GM21723 (cell line): ENCODE results near the gene GPR27.

Source experiments
- ATAC-seq: cut with Tn5 transposase; IDR thresholded peaks from one replicate; pipeline ENCODE4 v1.9.1; 2021; ENCODE audit warnings: mild to moderate bottlenecking, moderate library complexity; ENCODE audit not compliant: unreplicated experiment

Gene GPR27

GRCh38 chr3:71732637-71733036 is 21.0 kb upstream of the GPR27 start:
- ATAC-seq: no peak

- ATAC-seq: no peak
These were observed 20.3 kb upstream of the GPR27 start for GRCh38 chr3:71733319-71733718.

- ATAC-seq: no peak
These were observed 18.8 kb upstream of the GPR27 start for GRCh38 chr3:71734881-71735280.

GRCh38 chr3:71742621-71743020 is 11.0 kb upstream of the GPR27 start:
- ATAC-seq: no peak

GRCh38 chr3:71744738-71745137 is 8.9 kb upstream of the GPR27 start:
- ATAC-seq: no peak

- no peak for ATAC-seq
These were observed 2.1 kb upstream of the GPR27 start for GRCh38 chr3:71751602-71752001.

- ATAC-seq: no peak
These were observed 589 bp upstream of the GPR27 start for GRCh38 chr3:71752831-71753700.

- ATAC-seq: no peak
These were observed 1.1 kb downstream of the GPR27 start for GRCh38 chr3:71754610-71755253.

- no peak for ATAC-seq
These were observed 4.4 kb downstream of the GPR27 start for GRCh38 chr3:71758091-71758490.

GRCh38 chr3:71759401-71759800 is 5.7 kb downstream of the GPR27 start:
- ATAC-seq: no peak

- no peak for ATAC-seq
These were observed 6.5 kb downstream of the GPR27 start for GRCh38 chr3:71760140-71760539.

- ATAC-seq: no peak
These were observed 9.8 kb downstream of the GPR27 start for GRCh38 chr3:71763426-71763825.

GRCh38 chr3:71771126-71771525 is 17.5 kb downstream of the GPR27 start:
- ATAC-seq: no peak

- no peak for ATAC-seq
These were observed 18.2 kb downstream of the GPR27 start for GRCh38 chr3:71771884-71772283.

GRCh38 chr3:71776538-71776937 is 22.9 kb downstream of the GPR27 start:
- no peak for ATAC-seq

- ATAC-seq: no peak
These were observed 24.7 kb downstream of the GPR27 start for GRCh38 chr3:71778353-71778752.

GRCh38 chr3:71779674-71780377 is 26.2 kb downstream of the GPR27 start:
- ATAC-seq: no peak

- no peak for ATAC-seq
These were observed 26.8 kb downstream of the GPR27 start for GRCh38 chr3:71780430-71780829.

GRCh38 chr3:71783152-71783551 is 29.5 kb downstream of the GPR27 start:
- no peak for ATAC-seq

- ATAC-seq: no peak
These were observed 30.7 kb downstream of the GPR27 start for GRCh38 chr3:71784201-71784913.

- no peak for ATAC-seq
These were observed 31.4 kb downstream of the GPR27 start, which contains the start of gene PROK2 for GRCh38 chr3:71784914-71785531. PROK2 (minus strand) TSS chr3:71785148; CDS start chr3:71785052, 96 bp downstream.
